HCT116 (cell line): ENCODE data around the gene CCDC90B. TPM values are rescaled to one million over a fixed set of nuclear protein-coding genes. Genes with fewer than 3 reads are reported as not detected.

ENCODE experiments used
- ATAC-seq: fragments of 200-7000 bp; cut with Tn5 transposase; 2 replicates; pipeline ENCODE4 v1.9.1; 2020; ENCODE audit warnings: mild to moderate bottlenecking, moderate library complexity
- BruUV-seq: library from RNA; stranded (reverse); fragments of 400-500 nt; replicated peaks from 2 replicates; lab custom pipeline; 2021; lab: Mats Ljungman, UMichigan
- CTCF ChIA-PET: fragments of 300-600 bp; sonication (Branson Sonifier 250); formaldehyde crosslinking; loops from one replicate; lab custom pipeline; 2021; ENCODE audit warnings: antibody characterized with exemption; lab: Charles Lee
- POLR2A ChIA-PET: fragments of 300-600, 350-600 bp; sonication (Branson Sonifier 250); formaldehyde crosslinking; loops from one replicate; lab custom pipeline; 2021; ENCODE audit warnings: antibody characterized with exemption; lab: Charles Lee
- RAD21 ChIA-PET, 2 experiments: fragments of 300-600 bp; sonication (Branson Sonifier 250); formaldehyde crosslinking; loops; one replicate each; lab custom pipeline; 2023; ENCODE audit warnings: low total read pairs in 2 of 2; ENCODE audit not compliant: uncharacterized antibody in 2 of 2, unreplicated experiment in 2 of 2, low non-redundant PET in 1 of 2; lab: Charles Lee
- DNase-seq: peaks from one replicate; pipeline ENCODE4 v3.0.0-alpha.2; 2010; ENCODE audit warnings: low read depth, low spot score
- H2AFZ ChIP-seq: fragments of 200-600 bp; shearing (Covaris generic), sonication (generic); 2 replicates; pipeline ENCODE4 v1.6.1; 2017; ENCODE audit warnings: low read depth, mixed run types, mixed read lengths, antibody characterized with exemption, low read length; ENCODE audit not compliant: poor library complexity, severe bottlenecking
- H3K27ac ChIP-seq: 2 replicates; pipeline ENCODE4 v1.5.1; 2012; ENCODE audit warnings: low read depth, low read length
- H3K27me3 ChIP-seq: fragments of 200-600 bp; sonication (generic); 2 replicates; pipeline ENCODE4 v1.6.1; 2016; ENCODE audit warnings: mixed run types, low read length, mixed read lengths; ENCODE audit not compliant: insufficient read depth
- H3K36me3 ChIP-seq, 2 experiments: fragments of 200-500 bp in 1 of 2; fragments of 200-600 bp in 1 of 2; sonication (Bioruptor generic) in 1 of 2; sonication (generic) in 1 of 2; 2 replicates each; pipeline versions ENCODE4 v1.5.1 to v1.6.1; 2014 to 2016; ENCODE audit warnings: low read length in 2 of 2, inconsistent platforms in 1 of 2, mixed read lengths in 1 of 2, mixed run types in 1 of 2; ENCODE audit not compliant: insufficient read depth in 2 of 2, control insufficient read depth in 1 of 2
- H3K4me1 ChIP-seq, 2 experiments: fragments of 200-600 bp in 1 of 2; sonication (generic) in 1 of 2; 2 replicates each; pipeline versions ENCODE4 v1.5.1 to v1.6.1; 2012 to 2017; ENCODE audit warnings: low read length in 2 of 2, inconsistent platforms in 1 of 2, mild to moderate bottlenecking in 1 of 2, mixed read lengths in 1 of 2, mixed run types in 1 of 2, moderate library complexity in 1 of 2; ENCODE audit not compliant: insufficient read depth in 2 of 2, control insufficient read depth in 1 of 2
- H3K4me2 ChIP-seq: fragments of 200-600 bp; sonication (generic); 2 replicates; pipeline ENCODE4 v1.6.1; 2017; ENCODE audit warnings: mixed run types, low read length, mixed read lengths
- H3K4me3 ChIP-seq, 2 experiments: fragments of 200-600 bp in 1 of 2; sonication (generic) in 1 of 2; replicated peaks in 1 of 2; 2 replicates each; pipeline ENCODE4 v1.5.1; 2011 to 2016; ENCODE audit warnings: low read length in 2 of 2, control low read depth in 1 of 2, low read depth in 1 of 2, mild to moderate bottlenecking in 1 of 2, mixed read lengths in 1 of 2, mixed run types in 1 of 2
- H3K79me2 ChIP-seq: fragments of 200-600 bp; sonication (generic); 2 replicates; pipeline ENCODE4 v1.6.1; 2017; ENCODE audit warnings: mild to moderate bottlenecking, mixed run types, low read length, moderate library complexity, mixed read lengths; ENCODE audit not compliant: insufficient read depth
- H3K9ac ChIP-seq: fragments of 200-600 bp; sonication (generic); 2 replicates; pipeline ENCODE4 v1.6.1; 2016; ENCODE audit warnings: low read length, mixed read lengths
- H3K9me2 ChIP-seq: fragments of 200-600 bp; sonication (generic), shearing (Covaris generic); 2 replicates; pipeline ENCODE4 v1.6.1; 2017; ENCODE audit warnings: mixed run types, mild to moderate bottlenecking, moderate library complexity; ENCODE audit not compliant: insufficient read depth
- H3K9me3 ChIP-seq, 2 experiments: fragments of 200-500 bp in 1 of 2; fragments of 200-600 bp in 1 of 2; sonication (Bioruptor generic) in 1 of 2; sonication (generic) in 1 of 2; 2 replicates each; pipeline ENCODE4 v1.6.1; 2014 to 2017; ENCODE audit warnings: low read length in 2 of 2, mixed read lengths in 2 of 2, inconsistent platforms in 1 of 2, low read depth in 1 of 2, mild to moderate bottlenecking in 1 of 2, mixed run types in 1 of 2, moderate library complexity in 1 of 2; ENCODE audit not compliant: control insufficient read depth in 1 of 2, insufficient read depth in 1 of 2
- H4K20me1 ChIP-seq: fragments of 200-600 bp; sonication (generic), shearing (Covaris generic); 2 replicates; pipeline ENCODE4 v1.6.1; 2017; ENCODE audit warnings: mixed run types, mild to moderate bottlenecking, moderate library complexity; ENCODE audit not compliant: insufficient read depth
- CEBPB ChIP-seq: IDR thresholded peaks from 2 replicates; pipeline ENCODE4 v1.6.1; 2012; ENCODE audit warnings: low read depth
- CTCF ChIP-seq, 3 experiments: fragments of 200-600 bp in 1 of 3; sonication (generic) in 1 of 3; IDR thresholded peaks in 2 of 3; conservative IDR thresholded peaks in 1 of 3; 2 replicates each; pipeline ENCODE4 v1.5.1; 2012 to 2017; ENCODE audit warnings: low read depth in 2 of 3, low read length in 2 of 3, antibody characterized with exemption in 1 of 3, borderline replicate concordance in 1 of 3, control low read depth in 1 of 3, mild to moderate bottlenecking in 1 of 3, mixed read lengths in 1 of 3, mixed run types in 1 of 3, moderate library complexity in 1 of 3; ENCODE audit not compliant: insufficient read depth in 1 of 3
- EZH2 ChIP-seq: fragments of 200-600 bp; sonication (generic); IDR thresholded peaks from 2 replicates; pipeline ENCODE4 v1.6.1; 2017; ENCODE audit warnings: antibody characterized with exemption, mixed run types
- EZH2phosphoT487 ChIP-seq: fragments of 200-600 bp; IDR thresholded peaks from 2 replicates; pipeline ENCODE4 v1.6.1; 2018; ENCODE audit warnings: antibody characterized with exemption, borderline replicate concordance
- FOSL1 ChIP-seq: IDR thresholded peaks from 2 replicates; pipeline ENCODE4 v1.6.1; 2012; ENCODE audit warnings: low read depth
- POLR2A ChIP-seq: IDR thresholded peaks from 2 replicates; pipeline ENCODE4 v1.7.0; 2011; ENCODE audit warnings: borderline replicate concordance; ENCODE audit not compliant: insufficient read depth, insufficient read length; ENCODE audit errors: extremely low read depth
- POLR2AphosphoS5 ChIP-seq: IDR thresholded peaks from 2 replicates; pipeline ENCODE4 v1.6.1; 2011; ENCODE audit warnings: mild to moderate bottlenecking, low read depth, low read length, moderate library complexity
- RAD21 ChIP-seq: IDR thresholded peaks from 2 replicates; pipeline ENCODE4 v1.6.1; 2012; ENCODE audit warnings: low read depth, mild to moderate bottlenecking
- SIN3A ChIP-seq: IDR thresholded peaks from 2 replicates; pipeline ENCODE4 v1.6.1; 2012; ENCODE audit warnings: low read depth
- SP1 ChIP-seq: IDR thresholded peaks from 2 replicates; pipeline ENCODE4 v1.6.1; 2012; ENCODE audit warnings: low read depth
- SRF ChIP-seq: IDR thresholded peaks from 2 replicates; pipeline ENCODE4 v1.6.1; 2012; ENCODE audit warnings: low read depth
- YY1 ChIP-seq: IDR thresholded peaks from 2 replicates; pipeline ENCODE4 v1.6.1; 2011; ENCODE audit warnings: low read length, low read depth, moderate library complexity, mild to moderate bottlenecking; ENCODE audit not compliant: insufficient replicate concordance; ENCODE audit errors: extremely low read depth
- intact Hi-C: fragments of 100-400 bp; cut with micrococcal nuclease; formaldehyde crosslinking; loops from 2 replicates; pipeline ENCODE4 v1.10.0; 2022
- total RNA-seq: library from RNA; stranded (reverse); gene quantifications from one replicate; pipeline ENCODE4 v1.2.1, GENCODE V29; 2021; ENCODE audit not compliant: unreplicated experiment
- TF ChIP-seq, protein P1 (sequence below): IDR thresholded peaks from 2 replicates; pipeline ENCODE4 v1.6.1; 2012; ENCODE audit warnings: low read depth
- TF ChIP-seq, protein P2 (sequence below): IDR thresholded peaks from 2 replicates; pipeline ENCODE4 v1.6.1; 2012

The CCDC90B gene
- total RNA-seq, 1 experiment from 2014 or later: 30.3 TPM

DNA sequence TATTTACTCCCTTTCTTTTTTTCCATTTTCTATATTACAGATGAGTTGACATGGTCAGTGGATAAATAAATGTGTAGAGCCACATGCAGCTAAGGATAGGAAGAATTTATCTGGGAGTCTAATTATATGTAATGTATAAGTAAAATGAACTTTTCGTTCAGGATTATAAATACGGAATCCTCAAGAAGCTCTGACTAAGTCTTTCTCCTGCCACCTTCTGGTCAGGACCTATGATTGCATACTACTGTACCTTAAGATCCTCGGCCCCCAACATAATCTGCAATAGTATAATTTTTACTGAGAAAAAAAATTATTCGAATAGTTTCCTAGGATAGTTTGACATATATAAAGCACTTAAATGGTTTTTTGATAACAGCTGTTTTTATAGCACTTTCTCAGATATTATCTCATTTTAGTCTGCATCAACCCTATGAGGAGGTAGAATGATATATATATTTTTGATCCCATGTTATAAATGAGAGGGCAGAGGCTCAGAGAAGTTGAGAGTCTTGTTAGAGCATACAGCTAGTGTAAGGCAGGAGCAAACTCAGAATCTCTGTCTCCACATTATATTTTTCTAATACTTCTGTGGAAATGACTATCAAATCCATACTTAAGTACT lies 36.1 kb downstream of the CCDC90B start:
- Histone ChIP-seq H3K9me3 (no peaks in the 10 kb centered on the region), H3K79me2 (no peaks in the 10 kb centered on the region), H3K4me1 (no peaks in the 10 kb centered on the region), H2AFZ (no peak overlapping the region), H3K4me3 (no peak overlapping the region), H3K9me2 (no peaks in the 10 kb centered on the region), H3K4me2 (no peak overlapping the region), H3K9ac (no peak overlapping the region), H4K20me1 (no peaks in the 10 kb centered on the region), H3K27me3 (no peaks in the 10 kb centered on the region), H3K36me3 (no peaks in the 10 kb centered on the region), H3K27ac (no peak overlapping the region)
- no TSS peak for BruUV-seq
- POLR2A ChIA-PET: interaction anchor here (0.9 kb wide), 1 partner anchor 11 kb away, joined by 3 read pairs; no protein-coding TSS in a partner anchor
- CTCF ChIA-PET: interaction anchor here (0.9 to 1.5 kb wide), 12 partner anchors 8 to 383 kb away, joined by 3 to 5 read pairs (median 4); partner anchors contain the start of genes DDIAS and PRCP
- DNase-seq (peak; percentile 21), ATAC-seq (peak; percentile 86)
- RAD21 ChIA-PET: no interaction called here
- intact Hi-C loops: loop anchor here (1.0 to 5.0 kb wide), 2 partner anchors 163 to 344 kb away; no protein-coding TSS in a partner anchor
- TF ChIP-seq CTCF (IDR thresholded peaks at IDR 0.05 in 2 of 3, conservative IDR thresholded peaks at IDR 0.05 in 1 of 3; ENCODE audit: borderline replicate concordance in 1 of 3, insufficient read depth in 1 of 3, low read depth in 2 of 3, low read length in 2 of 3) (peak; percentile 62 to 66 (median 64)), POLR2A (no peak), RAD21 (peak; percentile 66)

DNA sequence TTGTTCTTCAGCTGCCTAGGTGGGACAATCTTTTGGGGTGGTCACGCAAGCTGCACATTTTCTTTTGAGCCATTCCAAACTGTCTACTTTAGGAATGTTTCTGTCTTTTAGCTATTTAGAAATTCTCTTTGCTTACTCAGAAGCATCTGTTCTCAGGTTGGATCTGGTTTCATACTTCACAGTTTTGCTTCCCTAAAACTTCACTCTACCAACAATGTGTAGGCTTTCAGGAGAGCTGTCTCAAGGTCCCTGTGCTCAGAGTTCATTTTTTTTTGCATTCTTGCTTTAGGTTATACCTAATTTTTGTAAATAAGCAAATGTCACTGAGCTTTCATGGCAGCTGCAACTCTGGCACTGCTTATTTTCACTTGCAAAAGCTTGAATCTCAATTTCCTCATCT lies 36.7 kb downstream of the CCDC90B start:
- Histone ChIP-seq H4K20me1 (no peaks in the 10 kb centered on the region), H3K4me3 (no peak overlapping the region), H3K4me2 (no peak overlapping the region), H3K9me3 (no peaks in the 10 kb centered on the region), H3K36me3 (no peaks in the 10 kb centered on the region), H3K9ac (no peak overlapping the region), H3K9me2 (no peaks in the 10 kb centered on the region), H3K27ac (no peak overlapping the region), H3K79me2 (no peaks in the 10 kb centered on the region), H2AFZ (no peak overlapping the region), H3K4me1 (no peaks in the 10 kb centered on the region), H3K27me3 (no peaks in the 10 kb centered on the region)
- BruUV-seq: no TSS peak
- RAD21 ChIA-PET: no interaction called here
- DNase-seq (no peak), ATAC-seq (no peak)
- CTCF ChIA-PET: interaction anchor here (1.0 to 1.5 kb wide), 11 partner anchors 9 to 382 kb away, joined by 3 to 5 read pairs (median 4); partner anchors contain the start of genes DDIAS and PRCP
- POLR2A ChIA-PET: no interaction called here
- intact Hi-C loops: no loop called here
- TF ChIP-seq SIN3A (no peak), EZH2 (no peak), YY1 (no peak), SP1 (no peak), FOSL1 (no peak), POLR2AphosphoS5 (no peak), SRF (no peak), CEBPB (no peak), EZH2phosphoT487 (no peak), POLR2A (no peak), RAD21 (no peak)
- TF ChIP-seq, protein P1, sequence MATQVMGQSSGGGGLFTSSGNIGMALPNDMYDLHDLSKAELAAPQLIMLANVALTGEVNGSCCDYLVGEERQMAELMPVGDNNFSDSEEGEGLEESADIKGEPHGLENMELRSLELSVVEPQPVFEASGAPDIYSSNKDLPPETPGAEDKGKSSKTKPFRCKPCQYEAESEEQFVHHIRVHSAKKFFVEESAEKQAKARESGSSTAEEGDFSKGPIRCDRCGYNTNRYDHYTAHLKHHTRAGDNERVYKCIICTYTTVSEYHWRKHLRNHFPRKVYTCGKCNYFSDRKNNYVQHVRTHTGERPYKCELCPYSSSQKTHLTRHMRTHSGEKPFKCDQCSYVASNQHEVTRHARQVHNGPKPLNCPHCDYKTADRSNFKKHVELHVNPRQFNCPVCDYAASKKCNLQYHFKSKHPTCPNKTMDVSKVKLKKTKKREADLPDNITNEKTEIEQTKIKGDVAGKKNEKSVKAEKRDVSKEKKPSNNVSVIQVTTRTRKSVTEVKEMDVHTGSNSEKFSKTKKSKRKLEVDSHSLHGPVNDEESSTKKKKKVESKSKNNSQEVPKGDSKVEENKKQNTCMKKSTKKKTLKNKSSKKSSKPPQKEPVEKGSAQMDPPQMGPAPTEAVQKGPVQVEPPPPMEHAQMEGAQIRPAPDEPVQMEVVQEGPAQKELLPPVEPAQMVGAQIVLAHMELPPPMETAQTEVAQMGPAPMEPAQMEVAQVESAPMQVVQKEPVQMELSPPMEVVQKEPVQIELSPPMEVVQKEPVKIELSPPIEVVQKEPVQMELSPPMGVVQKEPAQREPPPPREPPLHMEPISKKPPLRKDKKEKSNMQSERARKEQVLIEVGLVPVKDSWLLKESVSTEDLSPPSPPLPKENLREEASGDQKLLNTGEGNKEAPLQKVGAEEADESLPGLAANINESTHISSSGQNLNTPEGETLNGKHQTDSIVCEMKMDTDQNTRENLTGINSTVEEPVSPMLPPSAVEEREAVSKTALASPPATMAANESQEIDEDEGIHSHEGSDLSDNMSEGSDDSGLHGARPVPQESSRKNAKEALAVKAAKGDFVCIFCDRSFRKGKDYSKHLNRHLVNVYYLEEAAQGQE: no peak
- TF ChIP-seq, protein P2, sequence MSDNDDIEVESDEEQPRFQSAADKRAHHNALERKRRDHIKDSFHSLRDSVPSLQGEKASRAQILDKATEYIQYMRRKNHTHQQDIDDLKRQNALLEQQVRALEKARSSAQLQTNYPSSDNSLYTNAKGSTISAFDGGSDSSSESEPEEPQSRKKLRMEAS: no peak
